GM12878 (cell line): ENCODE measurements around the gene STAT5A. TPM values are rescaled to one million over a fixed set of nuclear protein-coding genes. Genes with fewer than 3 reads are reported as not detected.

Source experiments
- BCL11A ChIP-seq: IDR thresholded peaks from 2 replicates; pipeline ENCODE4 v1.6.1; 2011; ENCODE audit warnings: low read depth, low read length
- CHD4 ChIP-seq: fragments of 200-600 bp; sonication (generic); IDR thresholded peaks from 2 replicates; pipeline ENCODE4 v1.6.1; 2016; ENCODE audit warnings: mild to moderate bottlenecking
- DPF2 ChIP-seq: fragments of 450-650 bp; IDR thresholded peaks from 2 replicates; pipeline ENCODE4 v1.6.1; 2017; ENCODE audit warnings: mild to moderate bottlenecking
- E2F8 ChIP-seq: fragments of 450-650 bp; IDR thresholded peaks from 2 replicates; pipeline ENCODE4 v1.6.1; 2018; ENCODE audit warnings: mild to moderate bottlenecking, low read depth, moderate library complexity; ENCODE audit not compliant: partially characterized antibody
- HCFC1 ChIP-seq: fragments of 150-350 bp; IDR thresholded peaks from 2 replicates; pipeline ENCODE4 v1.6.1; 2014; ENCODE audit warnings: low read length
- MAX ChIP-seq: IDR thresholded peaks from 2 replicates; pipeline ENCODE4 v1.6.1; 2012; ENCODE audit warnings: low read depth, low read length, improper control_type of control experiment
- MTA2 ChIP-seq: fragments of 450-650 bp; IDR thresholded peaks from 2 replicates; pipeline ENCODE4 v1.6.1; 2016; ENCODE audit warnings: low read depth, mild to moderate bottlenecking, moderate library complexity
- MYB ChIP-seq: fragments of 150-350 bp; IDR thresholded peaks from 2 replicates; pipeline ENCODE4 v1.6.1; 2014; ENCODE audit warnings: mild to moderate bottlenecking, low read depth, low read length, borderline replicate concordance
- NFXL1 ChIP-seq: fragments of 450-650 bp; IDR thresholded peaks from 2 replicates; pipeline ENCODE4 v1.6.1; 2017; ENCODE audit warnings: antibody characterized with exemption, mild to moderate bottlenecking, borderline replicate concordance
- NFYB ChIP-seq: IDR thresholded peaks from 2 replicates; pipeline ENCODE4 v1.6.1; 2011; ENCODE audit warnings: low read depth, mild to moderate bottlenecking, low read length, improper control_type of control experiment, moderate library complexity; ENCODE audit not compliant: insufficient read depth
- NR2F1 ChIP-seq: fragments of 450-650 bp; conservative IDR thresholded peaks from 2 replicates; pipeline ENCODE4 v1.6.1; 2017; ENCODE audit warnings: mild to moderate bottlenecking
- RB1 ChIP-seq: fragments of 450-650 bp; formaldehyde crosslinking; IDR thresholded peaks from 2 replicates; pipeline ENCODE4 v1.6.1; 2017; ENCODE audit warnings: mild to moderate bottlenecking, borderline replicate concordance
- RUNX3 ChIP-seq: IDR thresholded peaks from 2 replicates; pipeline ENCODE4 v1.6.1; 2012; ENCODE audit warnings: low read length, inconsistent platforms
- SKIL ChIP-seq: fragments of 450-650 bp; IDR thresholded peaks from 2 replicates; pipeline ENCODE4 v1.6.1; 2017; ENCODE audit warnings: mild to moderate bottlenecking, low read depth, inconsistent platforms; ENCODE audit not compliant: poor library complexity, severe bottlenecking
- SMAD1 ChIP-seq: fragments of 450-650 bp; IDR thresholded peaks from 2 replicates; pipeline ENCODE4 v1.6.1; 2018; ENCODE audit warnings: mild to moderate bottlenecking, low read depth; ENCODE audit not compliant: partially characterized antibody
- SPI1 ChIP-seq: IDR thresholded peaks from 2 replicates; pipeline ENCODE4 v1.6.1; 2011; ENCODE audit warnings: low read depth, mild to moderate bottlenecking, low read length, moderate library complexity, borderline replicate concordance; ENCODE audit not compliant: insufficient read depth
- SRF ChIP-seq, 2 experiments: IDR thresholded peaks; 2 replicates each; pipeline ENCODE4 v1.6.1; 2011; ENCODE audit warnings: low read depth in 2 of 2, low read length in 2 of 2, mild to moderate bottlenecking in 1 of 2, moderate library complexity in 1 of 2
- TAF1 ChIP-seq: IDR thresholded peaks from 2 replicates; pipeline ENCODE4 v1.6.1; 2011; ENCODE audit warnings: mild to moderate bottlenecking, low read depth, low read length, borderline replicate concordance
- USF1 ChIP-seq: IDR thresholded peaks from 2 replicates; pipeline ENCODE4 v1.6.1; 2011; ENCODE audit warnings: borderline replicate concordance, low read depth, mild to moderate bottlenecking, moderate library complexity, mixed read lengths, low read length; ENCODE audit not compliant: insufficient read depth; ENCODE audit errors: extremely low read length
- YY1 ChIP-seq: IDR thresholded peaks from 2 replicates; pipeline ENCODE4 v1.6.1; 2011; ENCODE audit warnings: low read depth, mild to moderate bottlenecking, low read length
- ZNF274 ChIP-seq: IDR thresholded peaks from one replicate; pipeline ENCODE4 v1.8.0; 2011; ENCODE audit not compliant: insufficient read length, insufficient read depth
- polyA plus RNA-seq, 11 experiments: library from polyadenylated mRNA; depleted of rRNA in 4 of 11; unstranded in 6 of 11; stranded (reverse) in 5 of 11; fragments of >200 nt; fragmentation: Nextera tagmentation in 4 of 11; fragmentation: Illumina TruSeq in 1 of 11; extraction: Ambion mirVana in 4 of 11; extraction: Trizol in 1 of 11; gene quantifications; 1 replicate in 1 of 11; 2 replicates in 10 of 11; pipeline versions ENCODE4 v1.2.1 to v1.2.3, GENCODE V29; 2011 to 2016; ENCODE audit warnings: inconsistent platforms in 2 of 11, missing spikeins in 2 of 11, low read depth in 1 of 11
- total RNA-seq, 4 experiments: library from RNA; depleted of rRNA in 3 of 4; stranded (reverse); fragments of >200 nt in 3 of 4; fragmentation: Illumina TruSeq in 1 of 4; extraction: Trizol in 1 of 4; gene quantifications; 2 replicates each; pipeline versions ENCODE4 v1.2.1 to v1.2.3, GENCODE V29; 2013 to 2021
- TF ChIP-seq, protein P1 (sequence below): fragments of 150-350 bp; IDR thresholded peaks from 2 replicates; pipeline ENCODE4 v1.6.1; 2014; ENCODE audit warnings: mild to moderate bottlenecking, low read depth, low read length
- TF ChIP-seq, protein P2 (sequence below): IDR thresholded peaks from 2 replicates; pipeline ENCODE4 v1.6.1; 2012; ENCODE audit warnings: low read depth, low read length, improper control_type of control experiment

The STAT5A gene
- total and polyA plus RNA-seq, 10 of the 15 experiments (the other 5 are each of a cell fraction or from before 2014, with no cell fraction given), result 14.8 to 86.4 (median 41.5) TPM

DNA sequence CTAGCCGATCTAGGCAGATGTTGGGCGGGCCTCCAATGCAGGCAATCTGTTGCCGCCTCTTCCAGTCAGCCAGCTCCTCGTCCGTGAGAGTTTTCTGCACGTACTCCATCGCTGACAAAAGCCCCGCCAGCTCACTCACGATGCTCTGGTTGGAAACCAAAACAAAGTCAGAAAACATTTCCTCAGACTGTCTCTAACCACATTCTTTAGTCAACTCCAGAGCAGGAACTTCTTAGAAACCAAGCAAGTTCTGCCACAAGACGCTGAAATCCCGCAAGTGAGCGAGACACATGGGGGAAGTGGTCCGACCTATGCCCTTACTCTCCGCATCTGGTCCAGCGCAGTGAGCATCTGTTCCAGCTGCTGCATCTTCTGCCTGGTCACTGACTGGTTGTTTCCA is 49.1 kb downstream of the STAT5A start (continued):
- TF ChIP-seq RB1 (no peak), CHD4 (no peak), TAF1 (0 out of 2 replicates have a peak, but pooled peaks have one; percentile 35), E2F8 (no peak), SMAD1 (no peak), MAX (no peak), ZNF274 (no peak), BCL11A (peak; percentile 91), NFYB (no peak), SKIL (peak; percentile 98), USF1 (no peak), SRF (IDR thresholded peaks at IDR 0.05; ENCODE audit: low read depth in 2 of 2, low read length in 2 of 2) (no peak), YY1 (0 out of 2 replicates have a peak, but pooled peaks have one; percentile 14), SPI1 (peak; percentile 80), NFXL1 (no peak), RUNX3 (peak; percentile 100), MYB (no peak), MTA2 (peak; percentile 82), NR2F1 (peak; percentile 99), DPF2 (peak; percentile 78; the same call in 1 of the 2 replicates), HCFC1 (no peak)
- TF ChIP-seq, protein P1, sequence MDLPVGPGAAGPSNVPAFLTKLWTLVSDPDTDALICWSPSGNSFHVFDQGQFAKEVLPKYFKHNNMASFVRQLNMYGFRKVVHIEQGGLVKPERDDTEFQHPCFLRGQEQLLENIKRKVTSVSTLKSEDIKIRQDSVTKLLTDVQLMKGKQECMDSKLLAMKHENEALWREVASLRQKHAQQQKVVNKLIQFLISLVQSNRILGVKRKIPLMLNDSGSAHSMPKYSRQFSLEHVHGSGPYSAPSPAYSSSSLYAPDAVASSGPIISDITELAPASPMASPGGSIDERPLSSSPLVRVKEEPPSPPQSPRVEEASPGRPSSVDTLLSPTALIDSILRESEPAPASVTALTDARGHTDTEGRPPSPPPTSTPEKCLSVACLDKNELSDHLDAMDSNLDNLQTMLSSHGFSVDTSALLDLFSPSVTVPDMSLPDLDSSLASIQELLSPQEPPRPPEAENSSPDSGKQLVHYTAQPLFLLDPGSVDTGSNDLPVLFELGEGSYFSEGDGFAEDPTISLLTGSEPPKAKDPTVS, result no peak
- TF ChIP-seq, protein P2, sequence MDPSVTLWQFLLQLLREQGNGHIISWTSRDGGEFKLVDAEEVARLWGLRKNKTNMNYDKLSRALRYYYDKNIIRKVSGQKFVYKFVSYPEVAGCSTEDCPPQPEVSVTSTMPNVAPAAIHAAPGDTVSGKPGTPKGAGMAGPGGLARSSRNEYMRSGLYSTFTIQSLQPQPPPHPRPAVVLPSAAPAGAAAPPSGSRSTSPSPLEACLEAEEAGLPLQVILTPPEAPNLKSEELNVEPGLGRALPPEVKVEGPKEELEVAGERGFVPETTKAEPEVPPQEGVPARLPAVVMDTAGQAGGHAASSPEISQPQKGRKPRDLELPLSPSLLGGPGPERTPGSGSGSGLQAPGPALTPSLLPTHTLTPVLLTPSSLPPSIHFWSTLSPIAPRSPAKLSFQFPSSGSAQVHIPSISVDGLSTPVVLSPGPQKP, result no peak
